ENCODE results near the gene CPEB1. TPM values are rescaled to one million over a fixed set of nuclear protein-coding genes. Genes with fewer than 3 reads are reported as not detected.

CPEB1 gene
- total RNA-seq, 1 experiment from 2014 or later = 0.37 TPM

DNA sequence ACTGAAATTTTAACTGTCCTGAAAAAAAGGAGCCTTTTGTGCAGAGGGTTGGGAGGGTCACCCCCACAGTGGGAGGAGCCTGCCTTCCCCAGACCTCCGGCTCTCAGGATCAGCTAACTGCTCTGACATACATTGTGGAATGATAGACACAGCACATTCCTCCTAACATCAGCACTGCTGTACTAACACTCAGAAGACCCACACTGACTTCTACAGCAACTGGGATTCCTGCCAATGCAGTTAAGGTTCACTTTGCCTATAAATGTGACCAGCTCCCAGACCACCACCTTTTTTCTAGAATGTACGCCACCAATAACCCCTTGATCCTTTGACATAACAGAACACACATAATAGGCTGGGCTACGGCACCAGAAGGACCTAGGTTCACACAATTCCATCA, 3.2 kb downstream of the CPEB1 start:
- no peaks in the 10 kb centered on the region for H3K36me3 ChIP-seq
- peaks cover 24% of the 10 kb centered on the region for H3K27me3 ChIP-seq (replicated peaks)
- peaks cover 8% of the 10 kb centered on the region for H3K9me3 ChIP-seq (replicated peaks)
- DNase-seq (ENCODE audit: low read depth in 1 of 2, low spot score in 2 of 2) = no peak
- H3K4me3 ChIP-seq = no peak overlapping the region
- no peak overlapping the region for H3K27ac ChIP-seq
- peaks cover 15% of the 10 kb centered on the region for H3K4me1 ChIP-seq (replicated peaks)

GRCh38 chr15:82642656-82643055, 4.5 kb downstream of the CPEB1 start:
- H3K4me3 ChIP-seq = no peak overlapping the region
- no peak for DNase-seq (ENCODE audit: low read depth in 1 of 2, low spot score in 2 of 2)
- H3K27ac ChIP-seq = no peak overlapping the region
- no peaks in the 10 kb centered on the region for H3K36me3 ChIP-seq
- H3K27me3 ChIP-seq (replicated peaks) = peaks cover 15% of the 10 kb centered on the region
- H3K9me3 ChIP-seq (replicated peaks) = peaks cover 6% of the 10 kb centered on the region
- H3K4me1 ChIP-seq (replicated peaks) = peaks cover 9% of the 10 kb centered on the region

- Histone ChIP-seq H3K27me3 (replicated peaks) (peaks cover 1% of the 10 kb centered on the region), H3K9me3 (replicated peaks) (no peaks in the 10 kb centered on the region), H3K27ac (no peak overlapping the region), H3K4me1 (replicated peaks) (no peaks in the 10 kb centered on the region), H3K36me3 (no peaks in the 10 kb centered on the region), H3K4me3 (no peak overlapping the region)
- no peak for DNase-seq (ENCODE audit: low read depth in 1 of 2, low spot score in 2 of 2)
These were observed 5.9 kb downstream of the CPEB1 start for GRCh38 chr15:82641129-82641798.

- H3K27me3 ChIP-seq (replicated peaks) = no peaks in the 10 kb centered on the region; the same call in none of the 2 replicates
- DNase-seq (ENCODE audit: low read depth in 1 of 2, low spot score in 2 of 2) = no peak
- H3K27ac ChIP-seq = no peak overlapping the region
- H3K4me1 ChIP-seq (replicated peaks) = no peaks in the 10 kb centered on the region
- no peaks in the 10 kb centered on the region for H3K36me3 ChIP-seq
- no peaks in the 10 kb centered on the region for H3K9me3 ChIP-seq (replicated peaks)
- no peak overlapping the region for H3K4me3 ChIP-seq
These were observed 6.5 kb downstream of the CPEB1 start for GRCh38 chr15:82640672-82641071.

DNA sequence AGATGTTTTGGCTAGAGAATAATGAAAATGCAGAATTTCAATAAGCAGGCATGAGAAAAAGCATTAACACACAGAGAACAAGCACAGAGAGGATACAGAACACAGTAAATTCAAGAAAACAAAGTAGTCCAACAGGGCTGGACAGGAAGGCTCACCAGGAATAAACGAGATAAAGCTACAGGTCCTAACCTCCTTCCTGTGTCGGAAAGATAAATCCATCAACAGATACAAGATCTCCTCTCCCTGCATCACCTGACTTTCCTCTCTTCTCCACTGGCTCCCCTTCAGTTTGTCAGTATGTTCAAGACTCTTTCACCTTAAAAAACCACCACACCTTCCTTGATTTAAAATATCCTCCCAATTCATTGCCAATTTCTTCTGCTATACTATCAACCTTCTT, 11.4 kb downstream of the CPEB1 start:
- no peaks in the 10 kb centered on the region for H3K36me3 ChIP-seq

GRCh38 chr15:82630033-82630432, 17.1 kb downstream of the CPEB1 start:
- peaks cover 6% of the 10 kb centered on the region for H3K27me3 ChIP-seq (replicated peaks)
- H3K9me3 ChIP-seq (replicated peaks) = no peaks in the 10 kb centered on the region
- DNase-seq (ENCODE audit: low read depth in 1 of 2, low spot score in 2 of 2) = no peak
- H3K27ac ChIP-seq = no peak overlapping the region
- H3K4me3 ChIP-seq = no peak overlapping the region
- H3K36me3 ChIP-seq = no peaks in the 10 kb centered on the region
- no peaks in the 10 kb centered on the region for H3K4me1 ChIP-seq (replicated peaks)

More for the DNA sequence above, 11.4 kb downstream of the CPEB1 start:
- H3K27ac ChIP-seq = no peak overlapping the region
- no peak for DNase-seq (ENCODE audit: low read depth in 1 of 2, low spot score in 2 of 2)
- H3K9me3 ChIP-seq (replicated peaks) = no peaks in the 10 kb centered on the region
- H3K4me1 ChIP-seq (replicated peaks) = no peaks in the 10 kb centered on the region
- no peak overlapping the region for H3K4me3 ChIP-seq
- peaks cover 6% of the 10 kb centered on the region; the same call in 1 of the 2 replicates for H3K27me3 ChIP-seq (replicated peaks)

DNA sequence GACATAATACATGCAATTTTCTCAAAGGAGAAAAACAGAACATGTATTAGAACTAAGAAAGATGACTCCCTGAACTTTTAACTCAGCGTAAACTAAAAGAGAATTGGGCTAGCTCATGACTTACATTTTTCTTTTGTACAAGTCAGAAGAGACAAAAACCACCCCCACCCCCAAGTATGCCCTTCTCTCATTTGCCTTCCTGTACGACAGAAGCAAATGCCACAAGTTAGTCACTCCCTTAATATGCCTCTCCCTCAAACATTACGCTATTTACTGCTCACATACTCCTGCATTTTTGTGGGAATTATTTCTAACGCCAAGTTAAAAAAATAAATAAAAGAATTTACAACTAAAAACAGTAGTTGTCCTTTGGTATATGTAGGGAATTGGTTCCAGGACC, 22.0 kb downstream of the CPEB1 start:
- Histone ChIP-seq H3K9me3 (replicated peaks) (no peaks in the 10 kb centered on the region), H3K36me3 (no peaks in the 10 kb centered on the region), H3K27me3 (replicated peaks) (no peaks in the 10 kb centered on the region; the same call in 1 of the 2 replicates), H3K4me3 (no peak overlapping the region), H3K27ac (no peak overlapping the region), H3K4me1 (replicated peaks) (no peaks in the 10 kb centered on the region)
- peak in 1 of 2 experiments; percentile 22 for DNase-seq (ENCODE audit: low read depth in 1 of 2, low spot score in 2 of 2)

- H3K4me1 ChIP-seq (replicated peaks) = no peaks in the 10 kb centered on the region
- no peak overlapping the region for H3K4me3 ChIP-seq
- DNase-seq (ENCODE audit: low read depth in 1 of 2, low spot score in 2 of 2) = no peak
- no peaks in the 10 kb centered on the region; the same call in 1 of the 2 replicates for H3K27me3 ChIP-seq (replicated peaks)
- H3K27ac ChIP-seq = no peak overlapping the region
- no peaks in the 10 kb centered on the region for H3K36me3 ChIP-seq
- no peaks in the 10 kb centered on the region for H3K9me3 ChIP-seq (replicated peaks)
These were observed 22.7 kb downstream of the CPEB1 start for GRCh38 chr15:82624438-82624837.

DNA sequence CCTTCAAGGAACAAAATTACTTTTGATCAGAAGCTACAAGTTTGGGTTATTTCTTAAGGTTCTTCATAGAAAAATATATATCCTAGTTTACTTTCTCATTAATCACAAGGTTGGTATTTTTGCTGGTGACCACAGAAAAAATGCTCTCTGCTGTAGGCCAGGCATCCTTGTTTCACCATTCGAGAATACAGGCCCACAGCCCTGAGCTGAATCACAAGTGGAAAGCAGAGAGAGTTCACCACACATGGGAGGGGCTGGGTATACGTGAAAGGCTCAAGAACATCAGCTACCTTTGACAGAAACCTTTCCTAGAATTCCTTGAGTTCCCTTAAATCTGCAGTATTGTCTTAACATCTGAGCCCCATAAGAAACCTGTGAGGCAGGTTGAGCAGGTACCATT, 23.2 kb downstream of the CPEB1 start:
- Histone ChIP-seq H3K27me3 (replicated peaks) (no peaks in the 10 kb centered on the region; the same call in 1 of the 2 replicates), H3K4me3 (no peak overlapping the region), H3K36me3 (no peaks in the 10 kb centered on the region), H3K4me1 (replicated peaks) (no peaks in the 10 kb centered on the region), H3K9me3 (replicated peaks) (no peaks in the 10 kb centered on the region), H3K27ac (no peak overlapping the region)
- no peak for DNase-seq (ENCODE audit: low read depth in 1 of 2, low spot score in 2 of 2)

DNA sequence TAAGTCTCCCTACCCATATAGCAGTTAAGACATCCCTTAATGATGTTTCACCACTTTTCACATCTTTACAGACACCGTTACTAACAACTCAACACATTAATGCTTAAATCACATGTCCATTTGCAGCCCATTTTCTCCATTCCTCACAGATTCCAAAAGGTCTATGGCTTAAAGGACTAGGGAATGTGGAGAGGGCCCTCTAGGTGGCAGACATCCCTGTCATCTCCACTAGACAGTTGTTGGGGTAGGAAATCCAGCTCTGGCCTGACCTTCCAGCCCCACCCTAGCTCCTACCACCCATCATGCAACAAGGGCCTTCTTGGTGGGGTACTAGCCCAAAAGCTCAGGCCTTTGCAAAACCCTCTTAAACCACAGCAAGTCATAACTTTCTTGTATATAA, 25.2 kb downstream of the CPEB1 start:
- no peak for DNase-seq (ENCODE audit: low read depth in 1 of 2, low spot score in 2 of 2)
- H3K4me1 ChIP-seq (replicated peaks) = no peaks in the 10 kb centered on the region
- no peaks in the 10 kb centered on the region; the same call in 1 of the 2 replicates for H3K27me3 ChIP-seq (replicated peaks)
- no peak overlapping the region for H3K27ac ChIP-seq
- H3K4me3 ChIP-seq = no peak overlapping the region
- H3K36me3 ChIP-seq = no peaks in the 10 kb centered on the region
- H3K9me3 ChIP-seq (replicated peaks) = no peaks in the 10 kb centered on the region

DNA sequence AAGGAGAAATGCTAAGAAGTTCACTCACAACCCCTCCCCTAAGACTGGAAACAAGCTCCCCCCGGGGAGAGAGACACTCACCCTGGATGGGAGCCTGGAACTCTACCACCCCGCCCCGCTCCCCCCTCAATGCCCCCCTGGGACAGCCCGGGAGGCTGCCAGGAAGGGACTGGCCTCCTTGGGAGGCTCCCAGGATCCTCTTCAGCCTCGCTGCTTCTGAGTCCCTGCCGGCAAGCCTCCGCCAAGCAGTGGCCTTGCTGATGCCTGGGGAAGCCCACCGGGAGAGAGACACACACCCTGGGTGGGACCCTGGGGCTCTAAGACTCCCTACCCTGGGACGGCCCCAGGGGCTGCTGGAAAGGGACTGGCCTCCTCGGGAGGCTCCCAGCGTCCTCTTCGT, 33.4 kb downstream of the CPEB1 start:
- H3K36me3 ChIP-seq = no peaks in the 10 kb centered on the region
- H3K4me3 ChIP-seq = no peak overlapping the region
- no peak overlapping the region for H3K27ac ChIP-seq
- DNase-seq (ENCODE audit: low read depth in 1 of 2, low spot score in 2 of 2) = no peak
- H3K27me3 ChIP-seq (replicated peaks) = no peaks in the 10 kb centered on the region; the same call in 1 of the 2 replicates
- no peaks in the 10 kb centered on the region for H3K9me3 ChIP-seq (replicated peaks)
- H3K4me1 ChIP-seq (replicated peaks) = no peaks in the 10 kb centered on the region

DNA sequence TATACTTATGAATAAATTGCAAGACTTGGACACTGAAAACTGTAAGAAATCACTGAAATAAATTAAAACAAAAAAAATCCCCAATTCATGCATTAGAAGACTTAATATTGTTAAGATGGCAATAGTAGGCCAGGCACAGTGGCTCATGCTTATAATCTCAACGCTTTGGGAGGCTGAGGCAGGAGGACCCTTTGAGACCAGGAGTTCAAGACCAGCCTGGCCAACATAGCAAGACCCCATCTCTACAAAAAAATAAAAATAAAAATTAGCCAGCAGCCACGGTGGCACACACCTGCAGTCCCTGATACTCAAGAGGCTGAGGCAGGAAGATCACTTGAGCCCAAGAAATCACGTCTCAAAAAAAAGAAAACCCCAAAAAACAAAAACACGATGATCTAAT, 35.8 kb downstream of the CPEB1 start:
- no peaks in the 10 kb centered on the region for H3K36me3 ChIP-seq
- DNase-seq (ENCODE audit: low read depth in 1 of 2, low spot score in 2 of 2) = no peak
- H3K27ac ChIP-seq = no peak overlapping the region
- no peaks in the 10 kb centered on the region for H3K27me3 ChIP-seq (replicated peaks)
- H3K4me1 ChIP-seq (replicated peaks) = no peaks in the 10 kb centered on the region
- H3K4me3 ChIP-seq = no peak overlapping the region
- no peaks in the 10 kb centered on the region for H3K9me3 ChIP-seq (replicated peaks)

DNA sequence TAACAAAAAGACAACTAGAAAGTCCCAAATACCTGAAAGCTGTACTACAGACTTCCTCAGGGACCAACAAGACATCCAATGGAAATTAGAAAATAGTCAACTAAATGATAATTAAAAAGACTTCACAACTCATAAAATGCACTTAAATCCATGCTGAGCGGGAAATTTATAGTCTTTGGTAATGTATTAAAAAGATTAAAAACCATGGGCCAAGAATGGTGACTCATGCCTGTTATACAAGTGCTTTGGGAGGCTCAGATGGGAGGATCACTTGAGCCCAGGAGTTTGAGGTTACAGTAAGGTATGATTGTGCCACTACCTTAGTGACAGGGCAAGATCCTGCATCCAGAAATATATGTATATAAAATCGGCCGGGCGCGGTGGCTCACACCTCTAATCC, 45.0 kb downstream of the CPEB1 start:
- H3K27ac ChIP-seq = no peak overlapping the region
- DNase-seq (ENCODE audit: low read depth in 1 of 2, low spot score in 2 of 2) = no peak
- no peaks in the 10 kb centered on the region for H3K9me3 ChIP-seq (replicated peaks)
- no peaks in the 10 kb centered on the region; the same call in 1 of the 2 replicates for H3K4me1 ChIP-seq (replicated peaks)
- H3K27me3 ChIP-seq (replicated peaks) = peaks cover 10% of the 10 kb centered on the region; the same call in 1 of the 2 replicates
- H3K4me3 ChIP-seq = no peak overlapping the region
- no peaks in the 10 kb centered on the region for H3K36me3 ChIP-seq

GRCh38 chr15:82599862-82600261, 47.3 kb downstream of the CPEB1 start:
- no peak overlapping the region for H3K27ac ChIP-seq
- H3K9me3 ChIP-seq (replicated peaks) = no peaks in the 10 kb centered on the region
- DNase-seq (ENCODE audit: low read depth in 1 of 2, low spot score in 2 of 2) = no peak

DNA sequence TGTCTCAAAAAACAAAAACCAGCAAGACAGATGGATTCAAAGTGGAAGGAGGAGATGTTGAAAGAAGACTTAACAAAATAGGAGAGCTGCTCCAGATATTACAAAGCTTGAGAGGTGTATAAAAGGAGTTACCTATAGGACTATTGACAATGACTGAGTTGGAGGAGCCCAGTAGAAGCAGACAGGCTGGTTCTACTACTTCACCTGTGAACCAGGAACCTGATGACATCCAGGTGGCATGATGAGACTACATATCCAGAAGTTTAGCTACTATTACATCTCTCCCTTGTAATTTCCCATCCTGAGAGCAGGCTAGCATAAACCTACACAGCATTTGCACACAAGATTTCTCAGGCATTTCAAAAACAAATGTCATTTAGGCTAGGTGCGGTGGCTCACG, 49.3 kb downstream of the CPEB1 start:
- H3K4me1 ChIP-seq (replicated peaks) = no peaks in the 10 kb centered on the region; the same call in 1 of the 2 replicates
- no peak overlapping the region for H3K4me3 ChIP-seq
- H3K9me3 ChIP-seq (replicated peaks) = no peaks in the 10 kb centered on the region
- peaks cover 14% of the 10 kb centered on the region; the same call in 1 of the 2 replicates for H3K27me3 ChIP-seq (replicated peaks)
- H3K36me3 ChIP-seq = no peaks in the 10 kb centered on the region
- DNase-seq (ENCODE audit: low read depth in 1 of 2, low spot score in 2 of 2) = no peak
- no peak overlapping the region for H3K27ac ChIP-seq

More at GRCh38 chr15:82599862-82600261, 47.3 kb downstream of the CPEB1 start:
- Histone ChIP-seq H3K4me1 (replicated peaks) (no peaks in the 10 kb centered on the region; the same call in 1 of the 2 replicates), H3K4me3 (no peak overlapping the region), H3K36me3 (no peaks in the 10 kb centered on the region), H3K27me3 (replicated peaks) (peaks cover 14% of the 10 kb centered on the region; the same call in 1 of the 2 replicates)
